ENCODE results near the gene PCDHB10.
"Not testable (repeated sequence)": the region's sequence is repeated elsewhere in the genome, so short reads cannot be mapped to it uniquely, and the experiment has no call there.

The PCDHB10 gene

DNA sequence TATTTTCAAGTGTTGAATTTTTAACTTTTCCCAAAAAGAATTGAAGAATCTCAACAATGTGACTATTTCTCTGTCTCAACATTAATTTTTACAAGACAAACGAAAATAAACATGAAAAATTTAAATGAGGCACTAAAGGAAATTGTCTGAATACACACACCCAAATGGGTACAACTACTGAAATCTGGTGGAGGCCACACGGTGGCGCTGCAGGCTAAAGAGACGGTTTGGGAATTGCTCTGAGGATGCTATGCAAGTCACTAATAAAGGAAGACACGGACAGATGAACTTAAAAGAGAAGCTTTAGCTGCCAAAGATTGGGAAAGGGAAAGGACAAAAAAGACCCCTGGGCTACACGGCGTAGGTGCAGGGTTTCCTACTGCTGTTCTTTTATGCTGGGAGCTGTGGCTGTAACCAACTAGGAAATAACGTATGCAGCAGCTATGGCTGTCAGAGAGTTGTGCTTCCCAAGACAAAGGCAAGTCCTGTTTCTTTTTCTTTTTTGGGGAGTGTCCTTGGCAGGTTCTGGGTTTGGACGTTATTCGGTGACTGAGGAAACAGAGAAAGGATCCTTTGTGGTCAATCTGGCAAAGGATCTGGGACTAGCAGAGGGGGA is at the start of gene PCDHB10:
Gene PCDHB10, plus strand, starts transcription at position 244 of the 616 bp plus-strand sequence. Its CDS starts 200 bp downstream, at position 444.
- TF ChIP-seq EZH2phosphoT487 (IDR thresholded peaks at IDR 0.05; ENCODE audit: low read depth), result no peak
- TF ChIP-seq, protein P1, sequence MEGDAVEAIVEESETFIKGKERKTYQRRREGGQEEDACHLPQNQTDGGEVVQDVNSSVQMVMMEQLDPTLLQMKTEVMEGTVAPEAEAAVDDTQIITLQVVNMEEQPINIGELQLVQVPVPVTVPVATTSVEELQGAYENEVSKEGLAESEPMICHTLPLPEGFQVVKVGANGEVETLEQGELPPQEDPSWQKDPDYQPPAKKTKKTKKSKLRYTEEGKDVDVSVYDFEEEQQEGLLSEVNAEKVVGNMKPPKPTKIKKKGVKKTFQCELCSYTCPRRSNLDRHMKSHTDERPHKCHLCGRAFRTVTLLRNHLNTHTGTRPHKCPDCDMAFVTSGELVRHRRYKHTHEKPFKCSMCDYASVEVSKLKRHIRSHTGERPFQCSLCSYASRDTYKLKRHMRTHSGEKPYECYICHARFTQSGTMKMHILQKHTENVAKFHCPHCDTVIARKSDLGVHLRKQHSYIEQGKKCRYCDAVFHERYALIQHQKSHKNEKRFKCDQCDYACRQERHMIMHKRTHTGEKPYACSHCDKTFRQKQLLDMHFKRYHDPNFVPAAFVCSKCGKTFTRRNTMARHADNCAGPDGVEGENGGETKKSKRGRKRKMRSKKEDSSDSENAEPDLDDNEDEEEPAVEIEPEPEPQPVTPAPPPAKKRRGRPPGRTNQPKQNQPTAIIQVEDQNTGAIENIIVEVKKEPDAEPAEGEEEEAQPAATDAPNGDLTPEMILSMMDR (IDR thresholded peaks at IDR 0.05; ENCODE audit: low read depth, low read length), result peak; percentile 64
- no peaks in the 10 kb centered on the region for H3K36me3 ChIP-seq (replicated peaks; ENCODE audit: low read depth, low read length)
- H3K4me2 ChIP-seq (ENCODE audit: low read length), result no peak within 1 kb of the TSS
- no peaks in the 10 kb centered on the region for H3K4me1 ChIP-seq (ENCODE audit: low read length)
- no peaks in the 10 kb centered on the region for H3K79me2 ChIP-seq (ENCODE audit: low read length)
- H3K27ac ChIP-seq (ENCODE audit: low read length), result no peak within 1 kb of the TSS
- no peak within 1 kb of the TSS for H2AFZ ChIP-seq (ENCODE audit: low read depth, low read length)
- H3K9ac ChIP-seq (ENCODE audit: low read length), result no peak within 1 kb of the TSS
- H3K4me3 ChIP-seq (ENCODE audit: low read length), result no peak within 1 kb of the TSS
- H4K20me1 ChIP-seq (ENCODE audit: insufficient read depth, low read length), result no peaks in the 10 kb centered on the region
- H3K9me3 ChIP-seq (ENCODE audit: insufficient read depth, low read length), result no peaks in the 10 kb centered on the region
- no peaks in the 10 kb centered on the region for H3K27me3 ChIP-seq (ENCODE audit: low read depth, low read length)

DNA sequence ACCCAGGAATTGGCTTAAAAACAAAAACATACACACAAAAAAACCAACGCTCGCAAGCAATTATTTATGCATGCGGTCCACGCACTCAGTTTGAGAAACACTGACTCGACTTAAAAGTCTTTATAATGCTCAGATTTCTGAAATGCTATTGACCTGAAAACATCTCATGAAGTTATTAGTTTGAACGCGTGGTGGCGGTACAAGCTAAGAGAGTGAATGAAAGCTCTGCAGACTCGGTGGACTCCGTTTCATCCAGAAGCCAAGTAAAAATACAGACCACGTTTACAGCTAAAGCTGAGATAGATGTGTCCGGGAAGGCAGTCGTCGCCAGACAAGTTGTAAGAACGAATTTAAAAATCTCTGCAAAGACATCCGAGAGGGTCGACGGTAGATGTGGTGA is 42.3 kb upstream of the PCDHB10 start, which contains the start of gene PCDHB6:
Gene PCDHB6, plus strand, starts transcription at position 246 of the 400 bp plus-strand sequence. CDS start 201 bp downstream, outside the sequence.
- no peaks in the 10 kb centered on the region for H4K20me1 ChIP-seq (ENCODE audit: insufficient read depth, low read length)
- no peaks in the 10 kb centered on the region for H3K36me3 ChIP-seq (replicated peaks; ENCODE audit: low read depth, low read length)
- no peak within 1 kb of the TSS for H3K4me2 ChIP-seq (ENCODE audit: low read length)
- H3K27me3 ChIP-seq (ENCODE audit: low read depth, low read length), result no peaks in the 10 kb centered on the region
- no peak within 1 kb of the TSS for H3K9ac ChIP-seq (ENCODE audit: low read length)
- H3K79me2 ChIP-seq (ENCODE audit: low read length), result no peaks in the 10 kb centered on the region
- no peak within 1 kb of the TSS for H2AFZ ChIP-seq (ENCODE audit: low read depth, low read length)
- no peak within 1 kb of the TSS for H3K27ac ChIP-seq (ENCODE audit: low read length)
- no peaks in the 10 kb centered on the region for H3K4me1 ChIP-seq (ENCODE audit: low read length)
- H3K4me3 ChIP-seq (ENCODE audit: low read length), result no peak within 1 kb of the TSS
- H3K9me3 ChIP-seq (ENCODE audit: insufficient read depth, low read length), result no peaks in the 10 kb centered on the region
- TF ChIP-seq, protein P1 (IDR thresholded peaks at IDR 0.05; ENCODE audit: low read depth, low read length), result no peak
- TF ChIP-seq EZH2phosphoT487 (IDR thresholded peaks at IDR 0.05; ENCODE audit: low read depth), result no peak

GRCh38 chr5:141150224-141150992 is 41.7 kb upstream of the PCDHB10 start:
- Histone ChIP-seq H3K9ac (ENCODE audit: low read length) (no peak overlapping the region), H3K79me2 (ENCODE audit: low read length) (no peaks in the 10 kb centered on the region), H3K27ac (ENCODE audit: low read length) (no peak overlapping the region), H3K36me3 (replicated peaks; ENCODE audit: low read depth, low read length) (no peaks in the 10 kb centered on the region), H3K9me3 (ENCODE audit: insufficient read depth, low read length) (no peaks in the 10 kb centered on the region), H3K27me3 (ENCODE audit: low read depth, low read length) (no peaks in the 10 kb centered on the region), H4K20me1 (ENCODE audit: insufficient read depth, low read length) (no peaks in the 10 kb centered on the region), H2AFZ (ENCODE audit: low read depth, low read length) (no peak overlapping the region), H3K4me3 (ENCODE audit: low read length) (no peak overlapping the region), H3K4me2 (ENCODE audit: low read length) (no peak overlapping the region), H3K4me1 (ENCODE audit: low read length) (no peaks in the 10 kb centered on the region)
- no peak for TF ChIP-seq EZH2phosphoT487 (IDR thresholded peaks at IDR 0.05; ENCODE audit: low read depth)
- TF ChIP-seq, protein P1 (IDR thresholded peaks at IDR 0.05; ENCODE audit: low read depth, low read length), result no peak

- TF ChIP-seq, protein P1 (IDR thresholded peaks at IDR 0.05; ENCODE audit: low read depth, low read length), result no peak
- TF ChIP-seq EZH2phosphoT487 (IDR thresholded peaks at IDR 0.05; ENCODE audit: low read depth), result no peak
- no peaks in the 10 kb centered on the region for H3K27me3 ChIP-seq (ENCODE audit: low read depth, low read length)
- no peaks in the 10 kb centered on the region for H3K36me3 ChIP-seq (replicated peaks; ENCODE audit: low read depth, low read length)
- no peak overlapping the region for H3K4me2 ChIP-seq (ENCODE audit: low read length)
- H4K20me1 ChIP-seq (ENCODE audit: insufficient read depth, low read length), result no peaks in the 10 kb centered on the region
- H3K79me2 ChIP-seq (ENCODE audit: low read length), result no peaks in the 10 kb centered on the region
- H3K4me3 ChIP-seq (ENCODE audit: low read length), result no peak overlapping the region
- H3K9ac ChIP-seq (ENCODE audit: low read length), result no peak overlapping the region
- H3K4me1 ChIP-seq (ENCODE audit: low read length), result no peaks in the 10 kb centered on the region
- no peaks in the 10 kb centered on the region for H3K9me3 ChIP-seq (ENCODE audit: insufficient read depth, low read length)
- no peak overlapping the region for H2AFZ ChIP-seq (ENCODE audit: low read depth, low read length)
- no peak overlapping the region for H3K27ac ChIP-seq (ENCODE audit: low read length)
Observed at GRCh38 chr5:141150993-141151325, 41.2 kb upstream of the PCDHB10 start.

DNA sequence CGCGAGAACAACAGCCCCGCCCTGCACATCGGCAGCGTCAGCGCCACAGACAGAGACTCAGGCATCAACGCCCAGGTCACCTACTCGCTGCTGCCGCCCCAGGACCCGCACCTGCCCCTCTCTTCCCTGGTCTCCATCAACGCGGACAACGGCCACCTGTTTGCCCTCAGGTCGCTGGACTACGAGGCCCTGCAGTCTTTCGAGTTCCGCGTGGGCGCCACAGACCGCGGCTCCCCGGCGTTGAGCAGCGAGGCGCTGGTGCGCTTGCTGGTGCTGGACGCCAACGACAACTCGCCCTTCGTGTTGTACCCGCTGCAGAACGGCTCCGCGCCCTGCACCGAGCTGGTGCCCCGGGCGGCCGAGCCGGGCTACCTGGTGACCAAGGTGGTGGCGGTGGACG is 40.5 kb upstream of the PCDHB10 start:
- H3K79me2 ChIP-seq (ENCODE audit: low read length); H3K27me3 ChIP-seq (ENCODE audit: low read depth, low read length); H3K4me1 ChIP-seq (ENCODE audit: low read length); H3K27ac ChIP-seq (ENCODE audit: low read length); H3K36me3 ChIP-seq (replicated peaks; ENCODE audit: low read depth, low read length); H4K20me1 ChIP-seq (ENCODE audit: insufficient read depth, low read length); H3K4me3 ChIP-seq (ENCODE audit: low read length); H2AFZ ChIP-seq (ENCODE audit: low read depth, low read length); H3K9ac ChIP-seq (ENCODE audit: low read length); H3K9me3 ChIP-seq (ENCODE audit: insufficient read depth, low read length); H3K4me2 ChIP-seq (ENCODE audit: low read length): not testable (repeated sequence)

DNA sequence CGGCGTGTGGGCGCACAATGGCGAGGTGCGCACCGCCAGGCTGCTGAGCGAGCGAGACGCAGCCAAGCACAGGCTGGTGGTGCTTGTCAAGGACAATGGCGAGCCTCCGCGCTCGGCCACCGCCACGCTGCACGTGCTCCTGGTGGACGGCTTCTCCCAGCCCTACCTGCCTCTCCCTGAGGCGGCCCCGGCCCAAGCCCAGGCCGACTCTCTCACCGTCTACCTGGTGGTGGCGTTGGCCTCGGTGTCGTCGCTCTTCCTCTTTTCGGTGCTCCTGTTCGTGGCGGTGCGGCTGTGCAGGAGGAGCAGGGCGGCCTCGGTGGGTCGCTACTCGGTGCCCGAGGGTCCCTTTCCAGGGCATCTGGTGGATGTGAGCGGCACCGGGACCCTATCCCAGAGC is 40.1 kb upstream of the PCDHB10 start:
- H3K9me3 ChIP-seq (ENCODE audit: insufficient read depth, low read length); H3K9ac ChIP-seq (ENCODE audit: low read length); H4K20me1 ChIP-seq (ENCODE audit: insufficient read depth, low read length); H3K4me1 ChIP-seq (ENCODE audit: low read length); H3K4me2 ChIP-seq (ENCODE audit: low read length); H3K79me2 ChIP-seq (ENCODE audit: low read length); H3K36me3 ChIP-seq (replicated peaks; ENCODE audit: low read depth, low read length); H3K27ac ChIP-seq (ENCODE audit: low read length); H2AFZ ChIP-seq (ENCODE audit: low read depth, low read length); H3K4me3 ChIP-seq (ENCODE audit: low read length); H3K27me3 ChIP-seq (ENCODE audit: low read depth, low read length): not testable (repeated sequence)

Measured in OCI-LY3 (cell line).